WTC11 (cell line): ENCODE data around the gene RASA2.
A peak's percentile ranks its signal among the peaks of the same experiment; 100 is the strongest.

ENCODE experiments used
- ATF1 ChIP-seq: sonication (generic); formaldehyde crosslinking; IDR thresholded peaks from 2 replicates; pipeline ENCODE4 v1.8.1; 2023; ENCODE audit warnings: mild to moderate bottlenecking, moderate library complexity, missing genetic modification reagents
- CREM ChIP-seq: sonication (generic); formaldehyde crosslinking; IDR thresholded peaks from 2 replicates; pipeline ENCODE4 v1.8.1; 2022; ENCODE audit warnings: mild to moderate bottlenecking, missing genetic modification reagents, moderate library complexity
- CTCF ChIP-seq: fragments of 200-600 bp; IDR thresholded peaks from 2 replicates; pipeline ENCODE4 v1.8.0; 2022; ENCODE audit warnings: antibody characterized with exemption
- JUN ChIP-seq: sonication (generic); formaldehyde crosslinking; IDR thresholded peaks from 2 replicates; pipeline ENCODE4 v1.8.0; 2023; ENCODE audit warnings: mild to moderate bottlenecking, missing genetic modification reagents
- TCF7 ChIP-seq: sonication (generic); formaldehyde crosslinking; IDR thresholded peaks from 2 replicates; pipeline ENCODE4 v1.8.0; 2022; ENCODE audit warnings: mild to moderate bottlenecking, low read depth, missing genetic modification reagents, moderate library complexity
- ZNF532 ChIP-seq: fragments of 250-450 bp; sonication (Bioruptor Pico); IDR thresholded peaks from 2 replicates; pipeline ENCODE4 v1.9.0; 2021; ENCODE audit warnings: mild to moderate bottlenecking, borderline replicate concordance

GRCh38 chr3:141441381-141442364, 45.2 kb upstream of the RASA2 start:
- TF ChIP-seq JUN (CRISPR knock-in tag) (no peak), ATF1 (CRISPR knock-in tag) (no peak), CREM (CRISPR knock-in tag) (no peak), CTCF (peak; percentile 77), TCF7 (CRISPR knock-in tag) (no peak), ZNF532 (CRISPR knock-in tag) (no peak)
